Breast epithelium (tissue), 4 donors: ENCODE measurements around the gene HOXD1. TPM values are rescaled to one million over a fixed set of nuclear protein-coding genes. Genes with fewer than 3 reads are reported as not detected.
A peak's percentile ranks its signal among the peaks of the same experiment; 100 is the strongest.

Experiments used
- DNase-seq, 2 donors: peaks; one replicate each; pipeline ENCODE4 v3.0.0-alpha.2; 2019; ENCODE audit warnings: low spot score in 2 of 2
- H3K27ac ChIP-seq, 2 donors: fragments of 200-600 bp; sonication (generic) in 1 of 2; one replicate each; pipeline ENCODE4 v1.5.1; 2016 to 2019; ENCODE audit warnings: mild to moderate bottlenecking in 1 of 2
- H3K27me3 ChIP-seq, 2 donors: fragments of 200-600 bp; sonication (generic) in 1 of 2; one replicate each; pipeline versions ENCODE4 v1.5.1 to v1.6.0; 2017 to 2019; ENCODE audit warnings: control low read depth in 1 of 2, mild to moderate bottlenecking in 1 of 2
- H3K36me3 ChIP-seq: fragments of 200-600 bp; one replicate; pipeline ENCODE4 v1.5.1; 2019
- H3K4me1 ChIP-seq, 2 donors: fragments of 200-600 bp; sonication (generic); one replicate each; pipeline ENCODE4 v1.5.1; 2016 to 2019; ENCODE audit warnings: control low read depth in 1 of 2
- H3K4me3 ChIP-seq, 3 donors: fragments of 200-600 bp; sonication (generic); 1 replicate in 2 of 3; 2 replicates in 1 of 3; pipeline ENCODE4 v1.5.1; 2016 to 2019; ENCODE audit warnings: mild to moderate bottlenecking in 3 of 3, moderate library complexity in 2 of 3
- H3K9me3 ChIP-seq, 2 donors: fragments of 200-600 bp; sonication (generic) in 1 of 2; one replicate each; pipeline ENCODE4 v1.5.1; 2016 to 2019; ENCODE audit warnings: control low read depth in 1 of 2
- POLR2A ChIP-seq: fragments of 450-650 bp; IDR thresholded peaks from one replicate; pipeline ENCODE4 v1.6.1; 2016; ENCODE audit warnings: antibody characterized with exemption, mild to moderate bottlenecking, moderate library complexity
- POLR2AphosphoS5 ChIP-seq, 3 donors: sonication (generic); formaldehyde crosslinking; IDR thresholded peaks; one replicate each; pipeline ENCODE4 v1.6.1; 2017; ENCODE audit warnings: antibody characterized with exemption in 3 of 3
- intact Hi-C: fragments of 100-400 bp; cut with DNase I; formaldehyde crosslinking; loops from one replicate; pipeline ENCODE4 v1.15.1; 2023; ENCODE audit warnings: low total_unique reads
- total RNA-seq, 3 donors: library from RNA; depleted of rRNA; stranded (reverse); fragments of >200 nt; gene quantifications; one replicate each; pipeline ENCODE4 v1.1.0, GENCODE V29; 2016
- TF ChIP-seq, protein P1 (sequence below), 3 donors: fragments of 450-650 bp; IDR thresholded peaks; one replicate each; pipeline ENCODE4 v1.5.1; 2016 to 2017; ENCODE audit warnings: antibody characterized with exemption in 3 of 3, mild to moderate bottlenecking in 3 of 3, moderate library complexity in 3 of 3

HOXD1 gene
- total RNA-seq, 3 donors from 2014 or later = 0.15 to 1.3 (median 0.64) TPM

DNA sequence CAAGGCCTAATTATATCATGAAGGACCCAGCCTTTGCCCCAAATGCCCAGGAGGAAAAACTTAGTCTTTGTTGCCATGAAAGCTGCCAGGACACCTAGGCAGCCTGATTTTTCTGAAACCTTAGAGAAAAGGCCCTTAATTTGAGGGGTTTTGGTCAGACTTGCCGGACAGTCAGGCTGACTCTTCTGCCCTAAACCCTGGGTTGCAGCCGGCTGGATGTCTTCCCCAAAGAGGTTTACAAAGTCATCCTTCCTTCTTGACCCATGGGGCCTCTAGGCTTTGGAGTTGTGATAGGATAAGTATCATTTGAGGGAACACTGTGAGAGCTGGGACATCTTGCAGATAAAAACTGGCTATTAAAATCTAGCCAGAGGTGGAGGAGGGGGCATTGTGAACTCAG, 2.4 kb upstream of the HOXD1 start:
- TF ChIP-seq POLR2A (no peak), POLR2AphosphoS5 (IDR thresholded peaks at IDR 0.05) (no peak)
- TF ChIP-seq, protein P1, sequence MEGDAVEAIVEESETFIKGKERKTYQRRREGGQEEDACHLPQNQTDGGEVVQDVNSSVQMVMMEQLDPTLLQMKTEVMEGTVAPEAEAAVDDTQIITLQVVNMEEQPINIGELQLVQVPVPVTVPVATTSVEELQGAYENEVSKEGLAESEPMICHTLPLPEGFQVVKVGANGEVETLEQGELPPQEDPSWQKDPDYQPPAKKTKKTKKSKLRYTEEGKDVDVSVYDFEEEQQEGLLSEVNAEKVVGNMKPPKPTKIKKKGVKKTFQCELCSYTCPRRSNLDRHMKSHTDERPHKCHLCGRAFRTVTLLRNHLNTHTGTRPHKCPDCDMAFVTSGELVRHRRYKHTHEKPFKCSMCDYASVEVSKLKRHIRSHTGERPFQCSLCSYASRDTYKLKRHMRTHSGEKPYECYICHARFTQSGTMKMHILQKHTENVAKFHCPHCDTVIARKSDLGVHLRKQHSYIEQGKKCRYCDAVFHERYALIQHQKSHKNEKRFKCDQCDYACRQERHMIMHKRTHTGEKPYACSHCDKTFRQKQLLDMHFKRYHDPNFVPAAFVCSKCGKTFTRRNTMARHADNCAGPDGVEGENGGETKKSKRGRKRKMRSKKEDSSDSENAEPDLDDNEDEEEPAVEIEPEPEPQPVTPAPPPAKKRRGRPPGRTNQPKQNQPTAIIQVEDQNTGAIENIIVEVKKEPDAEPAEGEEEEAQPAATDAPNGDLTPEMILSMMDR (IDR thresholded peaks at IDR 0.05) = no peak
- Histone ChIP-seq H3K36me3 (no peaks in the 10 kb centered on the region), H3K9me3 (no peaks in the 10 kb centered on the region), H3K27ac (no peak overlapping the region), H3K4me1 (peaks cover 0 to 6% of the 10 kb centered on the region in 2 donors), H3K27me3 (peaks cover 0 to 50% of the 10 kb centered on the region in 2 donors), H3K4me3 (no peak overlapping the region)
- intact Hi-C loops = no loop called here
- DNase-seq = no peak

DNA sequence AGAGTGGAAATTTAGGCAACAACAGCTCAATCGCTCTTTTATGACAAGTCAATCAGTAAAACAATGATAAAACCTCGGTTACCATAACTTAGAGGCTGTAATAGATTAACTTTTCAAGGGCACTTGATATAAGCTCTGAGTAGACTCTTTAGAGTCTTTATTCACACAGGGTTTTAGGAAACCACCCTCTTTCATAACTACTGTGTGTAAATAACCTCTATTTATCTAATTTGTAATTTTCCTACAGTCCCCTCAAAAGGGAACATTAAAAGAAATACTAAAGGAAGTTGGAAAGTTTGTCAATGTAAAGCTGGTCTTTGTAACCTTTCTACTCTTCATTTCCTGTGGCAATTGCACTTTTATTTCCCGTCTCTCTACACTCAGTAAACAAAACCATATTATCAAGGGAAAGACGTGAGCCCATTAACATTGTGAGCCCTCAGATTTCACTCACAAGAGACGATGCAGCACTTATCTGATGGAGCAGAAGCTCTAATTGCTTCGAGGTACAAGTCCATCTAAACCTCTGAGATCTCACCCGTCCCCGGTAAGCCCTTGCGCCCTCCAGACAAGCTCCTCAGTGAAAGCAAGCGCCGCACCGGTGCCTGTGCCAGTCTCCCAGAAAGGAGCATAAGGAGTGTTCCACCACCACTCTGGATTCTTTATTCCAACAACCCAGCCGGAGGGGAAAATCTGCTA, 1.1 kb upstream of the HOXD1 start:
- intact Hi-C loops = no loop called here
- no peak for DNase-seq
- peak overlapping the region in 1 of 2 donors; percentile 36 for H3K27ac ChIP-seq
- peaks cover 0 to 55% of the 10 kb centered on the region in 2 donors for H3K27me3 ChIP-seq
- TF ChIP-seq POLR2AphosphoS5 (IDR thresholded peaks at IDR 0.05) = no peak
- TF ChIP-seq, protein P1 (IDR thresholded peaks at IDR 0.05) = no peak
- no peak for TF ChIP-seq POLR2A
- H3K4me3 ChIP-seq = peak overlapping the region; percentile 51 to 76 (median 66)
- H3K4me1 ChIP-seq = peaks cover 0 to 6% of the 10 kb centered on the region in 2 donors
- H3K9me3 ChIP-seq = no peaks in the 10 kb centered on the region
- H3K36me3 ChIP-seq = no peaks in the 10 kb centered on the region

DNA sequence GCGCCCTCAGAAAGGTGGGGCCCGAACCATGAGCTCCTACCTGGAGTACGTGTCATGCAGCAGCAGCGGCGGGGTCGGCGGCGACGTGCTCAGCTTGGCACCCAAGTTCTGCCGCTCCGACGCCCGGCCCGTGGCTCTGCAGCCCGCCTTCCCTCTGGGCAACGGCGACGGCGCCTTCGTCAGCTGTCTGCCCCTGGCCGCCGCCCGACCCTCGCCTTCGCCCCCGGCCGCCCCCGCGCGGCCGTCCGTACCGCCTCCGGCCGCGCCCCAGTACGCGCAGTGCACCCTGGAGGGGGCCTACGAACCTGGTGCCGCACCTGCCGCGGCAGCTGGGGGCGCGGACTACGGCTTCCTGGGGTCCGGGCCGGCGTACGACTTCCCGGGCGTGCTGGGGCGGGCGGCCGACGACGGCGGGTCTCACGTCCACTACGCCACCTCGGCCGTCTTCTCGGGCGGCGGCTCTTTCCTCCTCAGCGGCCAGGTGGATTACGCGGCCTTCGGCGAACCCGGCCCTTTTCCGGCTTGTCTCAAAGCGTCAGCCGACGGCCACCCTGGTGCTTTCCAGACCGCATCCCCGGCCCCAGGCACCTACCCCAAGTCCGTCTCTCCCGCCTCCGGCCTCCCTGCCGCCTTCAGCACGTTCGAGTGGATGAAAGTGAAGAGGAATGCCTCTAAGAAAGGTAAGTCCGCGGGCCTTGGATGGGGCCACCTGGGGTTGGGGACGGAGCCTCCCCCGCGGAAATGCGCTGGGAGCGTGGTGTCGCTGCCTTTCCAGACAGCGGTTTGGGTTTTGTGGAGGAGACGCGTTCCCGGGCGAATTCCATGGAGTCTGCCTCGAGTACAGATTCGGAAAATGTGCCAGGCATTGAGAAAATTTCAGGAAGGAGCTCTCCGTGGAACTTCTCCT, 559 bp downstream of the HOXD1 start:
- DNase-seq = no peak
- Histone ChIP-seq H3K4me1 (peaks cover 0 to 6% of the 10 kb centered on the region in 2 donors), H3K36me3 (no peaks in the 10 kb centered on the region), H3K9me3 (no peaks in the 10 kb centered on the region), H3K27ac (peak overlapping the region in 1 of 2 donors; percentile 26), H3K4me3 (peak overlapping the region; percentile 51 to 76 (median 66)), H3K27me3 (peaks cover 0 to 57% of the 10 kb centered on the region in 2 donors)
- intact Hi-C loops = no loop called here
- TF ChIP-seq, protein P1 (IDR thresholded peaks at IDR 0.05) = no peak
- no peak for TF ChIP-seq POLR2A
- TF ChIP-seq POLR2AphosphoS5 (IDR thresholded peaks at IDR 0.05) = no peak

DNA sequence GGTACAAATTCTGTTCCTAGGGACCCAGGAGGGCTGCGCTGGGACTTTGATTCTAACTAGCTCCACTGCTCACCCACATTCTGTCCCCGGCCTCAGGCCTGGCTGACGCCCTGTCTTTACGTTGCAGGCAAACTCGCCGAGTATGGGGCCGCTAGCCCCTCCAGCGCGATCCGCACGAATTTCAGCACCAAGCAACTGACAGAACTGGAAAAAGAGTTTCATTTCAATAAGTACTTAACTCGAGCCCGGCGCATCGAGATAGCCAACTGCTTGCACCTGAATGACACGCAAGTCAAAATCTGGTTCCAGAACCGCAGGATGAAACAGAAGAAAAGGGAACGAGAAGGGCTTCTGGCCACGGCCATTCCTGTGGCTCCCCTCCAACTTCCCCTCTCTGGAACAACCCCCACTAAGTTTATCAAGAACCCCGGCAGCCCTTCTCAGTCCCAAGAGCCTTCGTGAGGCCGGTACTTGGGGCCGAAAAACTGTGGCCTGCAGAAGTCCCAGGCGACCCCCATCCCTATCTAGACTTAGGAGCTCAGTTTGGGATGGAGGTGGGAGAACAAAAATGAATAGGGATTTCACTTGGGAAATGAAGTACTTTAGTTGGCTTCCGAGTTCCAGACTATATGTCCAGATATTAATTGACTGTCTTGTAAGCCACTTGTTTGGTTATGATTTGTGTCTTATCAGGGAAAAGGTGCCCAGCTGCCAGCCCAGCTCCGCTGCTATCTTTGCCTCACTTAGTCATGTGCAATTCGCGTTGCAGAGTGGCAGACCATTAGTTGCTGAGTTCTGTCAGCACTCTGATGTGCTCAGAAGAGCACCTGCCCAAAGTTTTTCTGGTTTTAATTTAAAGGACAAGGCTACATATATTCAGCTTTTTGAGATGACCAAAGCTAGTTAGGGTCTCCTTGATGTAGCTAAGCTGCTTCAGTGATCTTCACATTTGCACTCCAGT, 1.5 kb downstream of the HOXD1 start:
- no peak overlapping the region for H3K27ac ChIP-seq
- DNase-seq = no peak
- intact Hi-C loops = no loop called here
- H3K9me3 ChIP-seq = no peaks in the 10 kb centered on the region
- H3K4me1 ChIP-seq = peaks cover 0 to 6% of the 10 kb centered on the region in 2 donors
- peak overlapping the region; percentile 51 to 76 (median 66) for H3K4me3 ChIP-seq
- TF ChIP-seq, protein P1 (IDR thresholded peaks at IDR 0.05) = no peak
- TF ChIP-seq POLR2A (no peak), POLR2AphosphoS5 (IDR thresholded peaks at IDR 0.05) (no peak)
- H3K27me3 ChIP-seq = peaks cover 0 to 51% of the 10 kb centered on the region in 2 donors
- H3K36me3 ChIP-seq = no peaks in the 10 kb centered on the region
